ENCODE results near the gene HOXD9.

GRCh38 chr2:176081376-176081836, 41.1 kb upstream of the HOXD9 start:
- TF ChIP-seq CTCF (IDR thresholded peaks at IDR 0.05; ENCODE audit: low read depth, low read length) (no peak), EZH2phosphoT487 (IDR thresholded peaks at IDR 0.05; ENCODE audit: low read depth) (no peak)
